HCT116 (cell line): ENCODE measurements around the gene ICAM1. TPM values are rescaled to one million over a fixed set of nuclear protein-coding genes. Genes with fewer than 3 reads are reported as not detected.

Source experiments
- ATAC-seq: fragments of 200-7000 bp; cut with Tn5 transposase; 2 replicates; pipeline ENCODE4 v1.9.1; 2020; ENCODE audit warnings: mild to moderate bottlenecking, moderate library complexity
- Bru-seq: library from RNA; stranded (reverse); fragments of 400-500 nt; gene quantifications from one replicate; lab custom pipeline; 2021; lab: Mats Ljungman, UMichigan
- BruChase-seq, 2 experiments: library from RNA; stranded (reverse); fragments of 400-500 nt; gene quantifications; one replicate each; lab custom pipeline; 2021; lab: Mats Ljungman, UMichigan
- BruUV-seq: library from RNA; stranded (reverse); fragments of 400-500 nt; replicated peaks from 2 replicates; lab custom pipeline; 2021; lab: Mats Ljungman, UMichigan
- CTCF ChIA-PET: fragments of 300-600 bp; sonication (Branson Sonifier 250); formaldehyde crosslinking; loops from one replicate; lab custom pipeline; 2021; ENCODE audit warnings: antibody characterized with exemption; lab: Charles Lee
- POLR2A ChIA-PET: fragments of 300-600, 350-600 bp; sonication (Branson Sonifier 250); formaldehyde crosslinking; loops from one replicate; lab custom pipeline; 2021; ENCODE audit warnings: antibody characterized with exemption; lab: Charles Lee
- RAD21 ChIA-PET, 2 experiments: fragments of 300-600 bp; sonication (Branson Sonifier 250); formaldehyde crosslinking; loops; one replicate each; lab custom pipeline; 2023; ENCODE audit warnings: low total read pairs in 2 of 2; ENCODE audit not compliant: uncharacterized antibody in 2 of 2, unreplicated experiment in 2 of 2, low non-redundant PET in 1 of 2; lab: Charles Lee
- DNase-seq: peaks from one replicate; pipeline ENCODE4 v3.0.0-alpha.2; 2010; ENCODE audit warnings: low read depth, low spot score
- H2AFZ ChIP-seq: fragments of 200-600 bp; shearing (Covaris generic), sonication (generic); 2 replicates; pipeline ENCODE4 v1.6.1; 2017; ENCODE audit warnings: low read depth, mixed run types, mixed read lengths, antibody characterized with exemption, low read length; ENCODE audit not compliant: poor library complexity, severe bottlenecking
- H3K27ac ChIP-seq: 2 replicates; pipeline ENCODE4 v1.5.1; 2012; ENCODE audit warnings: low read depth, low read length
- H3K27me3 ChIP-seq: fragments of 200-600 bp; sonication (generic); 2 replicates; pipeline ENCODE4 v1.6.1; 2016; ENCODE audit warnings: mixed run types, low read length, mixed read lengths; ENCODE audit not compliant: insufficient read depth
- H3K36me3 ChIP-seq, 2 experiments: fragments of 200-500 bp in 1 of 2; fragments of 200-600 bp in 1 of 2; sonication (Bioruptor generic) in 1 of 2; sonication (generic) in 1 of 2; 2 replicates each; pipeline versions ENCODE4 v1.5.1 to v1.6.1; 2014 to 2016; ENCODE audit warnings: low read length in 2 of 2, inconsistent platforms in 1 of 2, mixed read lengths in 1 of 2, mixed run types in 1 of 2; ENCODE audit not compliant: insufficient read depth in 2 of 2, control insufficient read depth in 1 of 2
- H3K4me1 ChIP-seq, 2 experiments: fragments of 200-600 bp in 1 of 2; sonication (generic) in 1 of 2; 2 replicates each; pipeline versions ENCODE4 v1.5.1 to v1.6.1; 2012 to 2017; ENCODE audit warnings: low read length in 2 of 2, inconsistent platforms in 1 of 2, mild to moderate bottlenecking in 1 of 2, mixed read lengths in 1 of 2, mixed run types in 1 of 2, moderate library complexity in 1 of 2; ENCODE audit not compliant: insufficient read depth in 2 of 2, control insufficient read depth in 1 of 2
- H3K4me2 ChIP-seq: fragments of 200-600 bp; sonication (generic); 2 replicates; pipeline ENCODE4 v1.6.1; 2017; ENCODE audit warnings: mixed run types, low read length, mixed read lengths
- H3K4me3 ChIP-seq, 2 experiments: fragments of 200-600 bp in 1 of 2; sonication (generic) in 1 of 2; replicated peaks in 1 of 2; 2 replicates each; pipeline ENCODE4 v1.5.1; 2011 to 2016; ENCODE audit warnings: low read length in 2 of 2, control low read depth in 1 of 2, low read depth in 1 of 2, mild to moderate bottlenecking in 1 of 2, mixed read lengths in 1 of 2, mixed run types in 1 of 2
- H3K79me2 ChIP-seq: fragments of 200-600 bp; sonication (generic); 2 replicates; pipeline ENCODE4 v1.6.1; 2017; ENCODE audit warnings: mild to moderate bottlenecking, mixed run types, low read length, moderate library complexity, mixed read lengths; ENCODE audit not compliant: insufficient read depth
- H3K9ac ChIP-seq: fragments of 200-600 bp; sonication (generic); 2 replicates; pipeline ENCODE4 v1.6.1; 2016; ENCODE audit warnings: low read length, mixed read lengths
- H3K9me2 ChIP-seq: fragments of 200-600 bp; sonication (generic), shearing (Covaris generic); 2 replicates; pipeline ENCODE4 v1.6.1; 2017; ENCODE audit warnings: mixed run types, mild to moderate bottlenecking, moderate library complexity; ENCODE audit not compliant: insufficient read depth
- H3K9me3 ChIP-seq, 2 experiments: fragments of 200-500 bp in 1 of 2; fragments of 200-600 bp in 1 of 2; sonication (Bioruptor generic) in 1 of 2; sonication (generic) in 1 of 2; 2 replicates each; pipeline ENCODE4 v1.6.1; 2014 to 2017; ENCODE audit warnings: low read length in 2 of 2, mixed read lengths in 2 of 2, inconsistent platforms in 1 of 2, low read depth in 1 of 2, mild to moderate bottlenecking in 1 of 2, mixed run types in 1 of 2, moderate library complexity in 1 of 2; ENCODE audit not compliant: control insufficient read depth in 1 of 2, insufficient read depth in 1 of 2
- H4K20me1 ChIP-seq: fragments of 200-600 bp; sonication (generic), shearing (Covaris generic); 2 replicates; pipeline ENCODE4 v1.6.1; 2017; ENCODE audit warnings: mixed run types, mild to moderate bottlenecking, moderate library complexity; ENCODE audit not compliant: insufficient read depth
- POLR2AphosphoS5 ChIP-seq: IDR thresholded peaks from 2 replicates; pipeline ENCODE4 v1.6.1; 2011; ENCODE audit warnings: mild to moderate bottlenecking, low read depth, low read length, moderate library complexity
- ZFX ChIP-seq: fragments of 450-650 bp; IDR thresholded peaks from 2 replicates; pipeline ENCODE4 v1.6.1; 2017
- intact Hi-C: fragments of 100-400 bp; cut with micrococcal nuclease; formaldehyde crosslinking; loops from 2 replicates; pipeline ENCODE4 v1.10.0; 2022
- long read RNA-seq: library from polyadenylated mRNA; unstranded; transcript quantifications from one replicate; pipeline ENCODE4 v2.0.0, GENCODE V29; 2021; ENCODE audit not compliant: unreplicated experiment
- polyA plus RNA-seq: library from polyadenylated mRNA; unstranded; fragments of >200 nt; gene quantifications from 2 replicates; pipeline ENCODE4 v1.2.1, GENCODE V29; 2012; ENCODE audit warnings: missing spikeins
- total RNA-seq: library from RNA; stranded (reverse); gene quantifications from one replicate; pipeline ENCODE4 v1.2.1, GENCODE V29; 2021; ENCODE audit not compliant: unreplicated experiment
- TF ChIP-seq, protein P1 (sequence below), 3 experiments: fragments of 200-600 bp in 1 of 3; sonication (generic) in 1 of 3; IDR thresholded peaks in 2 of 3; conservative IDR thresholded peaks in 1 of 3; 2 replicates each; pipeline ENCODE4 v1.5.1; 2012 to 2017; ENCODE audit warnings: low read depth in 2 of 3, low read length in 2 of 3, antibody characterized with exemption in 1 of 3, borderline replicate concordance in 1 of 3, control low read depth in 1 of 3, mild to moderate bottlenecking in 1 of 3, mixed read lengths in 1 of 3, mixed run types in 1 of 3, moderate library complexity in 1 of 3; ENCODE audit not compliant: insufficient read depth in 1 of 3
- TF ChIP-seq, protein P2 (sequence below): IDR thresholded peaks from 2 replicates; pipeline ENCODE4 v1.6.1; 2012

Gene ICAM1, protein sequence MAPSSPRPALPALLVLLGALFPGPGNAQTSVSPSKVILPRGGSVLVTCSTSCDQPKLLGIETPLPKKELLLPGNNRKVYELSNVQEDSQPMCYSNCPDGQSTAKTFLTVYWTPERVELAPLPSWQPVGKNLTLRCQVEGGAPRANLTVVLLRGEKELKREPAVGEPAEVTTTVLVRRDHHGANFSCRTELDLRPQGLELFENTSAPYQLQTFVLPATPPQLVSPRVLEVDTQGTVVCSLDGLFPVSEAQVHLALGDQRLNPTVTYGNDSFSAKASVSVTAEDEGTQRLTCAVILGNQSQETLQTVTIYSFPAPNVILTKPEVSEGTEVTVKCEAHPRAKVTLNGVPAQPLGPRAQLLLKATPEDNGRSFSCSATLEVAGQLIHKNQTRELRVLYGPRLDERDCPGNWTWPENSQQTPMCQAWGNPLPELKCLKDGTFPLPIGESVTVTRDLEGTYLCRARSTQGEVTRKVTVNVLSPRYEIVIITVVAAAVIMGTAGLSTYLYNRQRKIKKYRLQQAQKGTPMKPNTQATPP
- total RNA-seq (5.0 TPM), Bru-seq, nascent RNA (percentile 39 among the genes with signal in this experiment), BruChase-seq, experiment 1, labeled RNA remaining after a 6-hour chase (percentile 48 among the genes with signal in this experiment), BruChase-seq, experiment 2, labeled RNA remaining after a 2-hour chase (percentile 51 among the genes with signal in this experiment)
- 4.9 and 5.8 TPM in 2 replicates for polyA plus RNA-seq
- long read RNA-seq, partial matches to known transcripts, result 7 of 10 reads
- long read RNA-seq, other reads (novel, unspliced or antisense), result 0 of 10 reads

DNA sequence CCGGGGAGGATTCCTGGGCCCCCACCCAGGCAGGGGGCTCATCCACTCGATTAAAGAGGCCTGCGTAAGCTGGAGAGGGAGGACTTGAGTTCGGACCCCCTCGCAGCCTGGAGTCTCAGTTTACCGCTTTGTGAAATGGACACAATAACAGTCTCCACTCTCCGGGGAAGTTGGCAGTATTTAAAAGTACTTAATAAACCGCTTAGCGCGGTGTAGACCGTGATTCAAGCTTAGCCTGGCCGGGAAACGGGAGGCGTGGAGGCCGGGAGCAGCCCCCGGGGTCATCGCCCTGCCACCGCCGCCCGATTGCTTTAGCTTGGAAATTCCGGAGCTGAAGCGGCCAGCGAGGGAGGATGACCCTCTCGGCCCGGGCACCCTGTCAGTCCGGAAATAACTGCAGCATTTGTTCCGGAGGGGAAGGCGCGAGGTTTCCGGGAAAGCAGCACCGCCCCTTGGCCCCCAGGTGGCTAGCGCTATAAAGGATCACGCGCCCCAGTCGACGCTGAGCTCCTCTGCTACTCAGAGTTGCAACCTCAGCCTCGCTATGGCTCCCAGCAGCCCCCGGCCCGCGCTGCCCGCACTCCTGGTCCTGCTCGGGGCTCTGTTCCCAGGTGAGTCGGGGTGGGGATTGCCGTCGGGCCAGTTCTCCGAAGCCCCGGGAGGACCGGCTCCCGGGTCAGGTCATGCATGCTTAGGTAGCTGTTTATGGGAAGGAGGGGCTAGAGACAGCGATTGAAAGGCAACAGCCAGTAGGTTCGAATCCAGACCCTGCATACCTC, at the start of gene ICAM1:
ICAM1 (plus strand) TSS at position 505 of the 779 bp plus-strand sequence; CDS start at position 545, 40 bp downstream.
- ATAC-seq, result peak; percentile 59
- no peaks in the 10 kb centered on the region for H3K27me3 ChIP-seq
- DNase-seq, result no peak
- no peaks in the 10 kb centered on the region for H3K9me2 ChIP-seq
- peaks cover 0 to 4% of the 10 kb centered on the region in 2 experiments; a peak in 2 of 4 replicates for H3K36me3 ChIP-seq
- H3K4me3 ChIP-seq, result peak within 1 kb of the TSS; percentile 33 to 49
- H4K20me1 ChIP-seq, result no peaks in the 10 kb centered on the region
- intact Hi-C loops, result no loop called here
- H3K79me2 ChIP-seq, result no peaks in the 10 kb centered on the region
- BruUV-seq, result TSS peak; percentile 73
- TF ChIP-seq, protein P1, sequence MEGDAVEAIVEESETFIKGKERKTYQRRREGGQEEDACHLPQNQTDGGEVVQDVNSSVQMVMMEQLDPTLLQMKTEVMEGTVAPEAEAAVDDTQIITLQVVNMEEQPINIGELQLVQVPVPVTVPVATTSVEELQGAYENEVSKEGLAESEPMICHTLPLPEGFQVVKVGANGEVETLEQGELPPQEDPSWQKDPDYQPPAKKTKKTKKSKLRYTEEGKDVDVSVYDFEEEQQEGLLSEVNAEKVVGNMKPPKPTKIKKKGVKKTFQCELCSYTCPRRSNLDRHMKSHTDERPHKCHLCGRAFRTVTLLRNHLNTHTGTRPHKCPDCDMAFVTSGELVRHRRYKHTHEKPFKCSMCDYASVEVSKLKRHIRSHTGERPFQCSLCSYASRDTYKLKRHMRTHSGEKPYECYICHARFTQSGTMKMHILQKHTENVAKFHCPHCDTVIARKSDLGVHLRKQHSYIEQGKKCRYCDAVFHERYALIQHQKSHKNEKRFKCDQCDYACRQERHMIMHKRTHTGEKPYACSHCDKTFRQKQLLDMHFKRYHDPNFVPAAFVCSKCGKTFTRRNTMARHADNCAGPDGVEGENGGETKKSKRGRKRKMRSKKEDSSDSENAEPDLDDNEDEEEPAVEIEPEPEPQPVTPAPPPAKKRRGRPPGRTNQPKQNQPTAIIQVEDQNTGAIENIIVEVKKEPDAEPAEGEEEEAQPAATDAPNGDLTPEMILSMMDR (IDR thresholded peaks at IDR 0.05 in 2 of 3, conservative IDR thresholded peaks at IDR 0.05 in 1 of 3; ENCODE audit: borderline replicate concordance in 1 of 3, insufficient read depth in 1 of 3, low read depth in 2 of 3, low read length in 2 of 3), result no peak
- TF ChIP-seq POLR2AphosphoS5, result peak; percentile 56
- peak; percentile 5; the same call in 1 of the 2 replicates for TF ChIP-seq ZFX
- TF ChIP-seq, protein P2, sequence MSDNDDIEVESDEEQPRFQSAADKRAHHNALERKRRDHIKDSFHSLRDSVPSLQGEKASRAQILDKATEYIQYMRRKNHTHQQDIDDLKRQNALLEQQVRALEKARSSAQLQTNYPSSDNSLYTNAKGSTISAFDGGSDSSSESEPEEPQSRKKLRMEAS, result peak; percentile 89
- TF ChIP-seq, all 23 proteins: peak for 3
- peak within 1 kb of the TSS; percentile 79 for H3K4me2 ChIP-seq
- H3K4me1 ChIP-seq, result peaks cover 7 to 22% of the 10 kb centered on the region in 2 experiments; a peak in 3 of 4 replicates
- peak within 1 kb of the TSS; percentile 50 for H3K9ac ChIP-seq
- H3K27ac ChIP-seq, result peak within 1 kb of the TSS; percentile 28; the same call in 1 of the 2 replicates
- peak within 1 kb of the TSS; percentile 85 for H2AFZ ChIP-seq
- ChIA-PET POLR2A (no interaction called here), CTCF (interaction anchor here (0.8 to 7.2 kb wide), 5 partner anchors 9 to 121 kb away, joined by 3 to 131 read pairs (median 5); partner anchors contain the start of gene RAVER1), RAD21 (interaction anchor here (0.6 to 3.2 kb wide), 8 partner anchors 11 to 120 kb away, joined by 3 to 31 read pairs (median 4); partner anchors contain the start of genes ICAM5 (in 1 of the 2) and TYK2 (in 1 of the 2))
- H3K9me3 ChIP-seq, result no peaks in the 10 kb centered on the region
